ENCODE measurements around the gene LRAT. TPM values are rescaled to one million over a fixed set of nuclear protein-coding genes. Genes with fewer than 3 reads are reported as not detected.
"Not testable (repeated sequence)": the region's sequence is repeated elsewhere in the genome, so short reads cannot be mapped to it uniquely, and the experiment has no call there.

Gene LRAT
- total and polyA plus RNA-seq, 7 experiments from 2014 or later, result not detected

- H3K9me3 Mint-ChIP-seq, result peaks cover 0 to 1% (median 0%) of the 10 kb centered on the region in 11 donors
- Histone ChIP-seq H3K27ac (ENCODE audit: low read depth, low read length) (no peak overlapping the region), H3K9me3 (ENCODE audit: control insufficient read depth in 2 of 3, low read length in 3 of 3) (no peaks in the 10 kb centered on the region), H3K4me3 (ENCODE audit: low read length) (no peak overlapping the region), H3K27me3 (ENCODE audit: control insufficient read depth in 2 of 2, insufficient read depth in 2 of 2, low read length in 2 of 2) (no peaks in the 10 kb centered on the region), H3K36me3 (ENCODE audit: control insufficient read depth in 2 of 3, insufficient read depth in 3 of 3, low read length in 3 of 3) (no peaks in the 10 kb centered on the region), H3K4me1 (ENCODE audit: control insufficient read depth in 2 of 2, insufficient read depth in 2 of 2, low read length in 2 of 2) (no peaks in the 10 kb centered on the region)
- no peak for ATAC-seq
- no peaks in the 10 kb centered on the region for H3K36me3 Mint-ChIP-seq
- no peak overlapping the region for H3K4me3 Mint-ChIP-seq
- ChIA-PET CTCF (no interaction called here), POLR2A (no interaction called here)
- intact Hi-C loops (cut with micrococcal nuclease), result no loop called here
- H3K4me1 Mint-ChIP-seq, result peaks cover 0 to 16% (median 0%) of the 10 kb centered on the region in 7 donors
- no peak overlapping the region for H3K27ac Mint-ChIP-seq
- DNase-seq, result no peak
- peaks cover 0 to 41% (median 16%) of the 10 kb centered on the region in 5 donors for H3K27me3 Mint-ChIP-seq
Measured at GRCh38 chr4:154720123-154720522, 23.7 kb upstream of the LRAT start.

- POLR2A ChIA-PET, result no interaction called here
- H3K4me3 Mint-ChIP-seq, result no peak overlapping the region
- H3K4me1 ChIP-seq (ENCODE audit: control insufficient read depth in 2 of 2, insufficient read depth in 2 of 2, low read length in 2 of 2), result no peaks in the 10 kb centered on the region
- CTCF ChIA-PET, result no interaction called here
- ATAC-seq (no peak), DNase-seq (no peak)
- H3K4me3 ChIP-seq (ENCODE audit: low read length), result no peak overlapping the region
- peaks cover 0 to 38% (median 16%) of the 10 kb centered on the region in 5 donors for H3K27me3 Mint-ChIP-seq
- H3K4me1 Mint-ChIP-seq, result peaks cover 0 to 16% (median 0%) of the 10 kb centered on the region in 7 donors
- H3K9me3 ChIP-seq (ENCODE audit: control insufficient read depth in 2 of 3, low read length in 3 of 3), result no peaks in the 10 kb centered on the region
- H3K27me3 ChIP-seq (ENCODE audit: control insufficient read depth in 2 of 2, insufficient read depth in 2 of 2, low read length in 2 of 2), result no peaks in the 10 kb centered on the region
- H3K27ac Mint-ChIP-seq, result no peak overlapping the region
- H3K36me3 Mint-ChIP-seq, result no peaks in the 10 kb centered on the region
- H3K27ac ChIP-seq (ENCODE audit: low read depth, low read length), result no peak overlapping the region
- intact Hi-C loops (cut with micrococcal nuclease), result no loop called here
- H3K36me3 ChIP-seq (ENCODE audit: control insufficient read depth in 2 of 3, insufficient read depth in 3 of 3, low read length in 3 of 3), result no peaks in the 10 kb centered on the region
- peaks cover 0 to 1% (median 0%) of the 10 kb centered on the region in 11 donors for H3K9me3 Mint-ChIP-seq
Measured at GRCh38 chr4:154720618-154721267, 23.1 kb upstream of the LRAT start.

- H3K27me3 Mint-ChIP-seq, result peaks cover 3 to 36% (median 18%) of the 10 kb centered on the region in 5 donors
- CTCF ChIA-PET, result no interaction called here
- H3K36me3 Mint-ChIP-seq, result no peaks in the 10 kb centered on the region
- intact Hi-C loops (cut with micrococcal nuclease), result no loop called here
- Histone ChIP-seq H3K27ac (ENCODE audit: low read depth, low read length) (no peak overlapping the region), H3K4me3 (ENCODE audit: low read length) (no peak overlapping the region), H3K27me3 (ENCODE audit: control insufficient read depth in 2 of 2, insufficient read depth in 2 of 2, low read length in 2 of 2) (no peaks in the 10 kb centered on the region), H3K36me3 (ENCODE audit: control insufficient read depth in 2 of 3, insufficient read depth in 3 of 3, low read length in 3 of 3) (no peaks in the 10 kb centered on the region), H3K9me3 (ENCODE audit: control insufficient read depth in 2 of 3, low read length in 3 of 3) (no peaks in the 10 kb centered on the region), H3K4me1 (ENCODE audit: control insufficient read depth in 2 of 2, insufficient read depth in 2 of 2, low read length in 2 of 2) (no peaks in the 10 kb centered on the region)
- H3K9me3 Mint-ChIP-seq, result peaks cover 0 to 3% (median 0%) of the 10 kb centered on the region in 11 donors
- ATAC-seq (no peak), DNase-seq (no peak)
- no peak overlapping the region for H3K27ac Mint-ChIP-seq
- no peak overlapping the region for H3K4me3 Mint-ChIP-seq
- peaks cover 0 to 16% (median 0%) of the 10 kb centered on the region in 7 donors for H3K4me1 Mint-ChIP-seq
- POLR2A ChIA-PET, result no interaction called here
Measured at GRCh38 chr4:154722262-154722661, 21.5 kb upstream of the LRAT start.

- H3K4me1 ChIP-seq (ENCODE audit: control insufficient read depth in 2 of 2, insufficient read depth in 2 of 2, low read length in 2 of 2); POLR2A ChIA-PET; intact Hi-C loops (cut with micrococcal nuclease); H3K27ac Mint-ChIP-seq; DNase-seq; H3K9me3 ChIP-seq (ENCODE audit: control insufficient read depth in 2 of 3, low read length in 3 of 3); H3K9me3 Mint-ChIP-seq; H3K36me3 ChIP-seq (ENCODE audit: control insufficient read depth in 2 of 3, insufficient read depth in 3 of 3, low read length in 3 of 3); CTCF ChIA-PET; H3K4me3 Mint-ChIP-seq; H3K36me3 Mint-ChIP-seq; H3K27me3 ChIP-seq (ENCODE audit: control insufficient read depth in 2 of 2, insufficient read depth in 2 of 2, low read length in 2 of 2); ATAC-seq; H3K27ac ChIP-seq (ENCODE audit: low read depth, low read length); H3K4me3 ChIP-seq (ENCODE audit: low read length): not testable (repeated sequence)
- Mint-ChIP-seq H3K4me1 (peaks cover 0 to 16% (median 0%) of the 10 kb centered on the region in 7 donors), H3K27me3 (peaks cover 4 to 43% (median 18%) of the 10 kb centered on the region in 5 donors)
Measured at GRCh38 chr4:154723601-154724000, 20.2 kb upstream of the LRAT start.

- POLR2A ChIA-PET, result no interaction called here
- no peak for ATAC-seq
- no peaks in the 10 kb centered on the region for H3K36me3 ChIP-seq (ENCODE audit: control insufficient read depth in 2 of 3, insufficient read depth in 3 of 3, low read length in 3 of 3)
- no peaks in the 10 kb centered on the region for H3K4me1 ChIP-seq (ENCODE audit: control insufficient read depth in 2 of 2, insufficient read depth in 2 of 2, low read length in 2 of 2)
- H3K9me3 ChIP-seq (ENCODE audit: control insufficient read depth in 2 of 3, low read length in 3 of 3), result no peaks in the 10 kb centered on the region
- no peak overlapping the region for H3K27ac ChIP-seq (ENCODE audit: low read depth, low read length)
- Mint-ChIP-seq H3K9me3 (peaks cover 0 to 3% (median 0%) of the 10 kb centered on the region in 11 donors), H3K27me3 (peaks cover 4 to 38% (median 16%) of the 10 kb centered on the region in 5 donors), H3K4me1 (no peaks in the 10 kb centered on the region), H3K4me3 (no peak overlapping the region), H3K36me3 (no peaks in the 10 kb centered on the region), H3K27ac (no peak overlapping the region)
- CTCF ChIA-PET, result no interaction called here
- intact Hi-C loops (cut with micrococcal nuclease), result no loop called here
- no peaks in the 10 kb centered on the region for H3K27me3 ChIP-seq (ENCODE audit: control insufficient read depth in 2 of 2, insufficient read depth in 2 of 2, low read length in 2 of 2)
- DNase-seq, result no peak
- no peak overlapping the region for H3K4me3 ChIP-seq (ENCODE audit: low read length)
Measured at GRCh38 chr4:154727540-154727939, 16.3 kb upstream of the LRAT start.

GRCh38 chr4:154731756-154732155 lies 12.0 kb upstream of the LRAT start:
- Histone ChIP-seq H3K36me3 (ENCODE audit: control insufficient read depth in 2 of 3, insufficient read depth in 3 of 3, low read length in 3 of 3) (no peaks in the 10 kb centered on the region), H3K27ac (ENCODE audit: low read depth, low read length) (no peak overlapping the region), H3K4me1 (ENCODE audit: control insufficient read depth in 2 of 2, insufficient read depth in 2 of 2, low read length in 2 of 2) (no peaks in the 10 kb centered on the region), H3K4me3 (ENCODE audit: low read length) (no peak overlapping the region), H3K9me3 (ENCODE audit: control insufficient read depth in 2 of 3, low read length in 3 of 3) (no peaks in the 10 kb centered on the region), H3K27me3 (ENCODE audit: control insufficient read depth in 2 of 2, insufficient read depth in 2 of 2, low read length in 2 of 2) (no peaks in the 10 kb centered on the region)
- ATAC-seq (no peak), DNase-seq (no peak)
- H3K4me1 Mint-ChIP-seq, result no peaks in the 10 kb centered on the region
- no peak overlapping the region for H3K27ac Mint-ChIP-seq
- peaks cover 15 to 46% (median 28%) of the 10 kb centered on the region in 5 donors for H3K27me3 Mint-ChIP-seq
- no peaks in the 10 kb centered on the region for H3K9me3 Mint-ChIP-seq
- no peak overlapping the region for H3K4me3 Mint-ChIP-seq
- intact Hi-C loops (cut with micrococcal nuclease), result no loop called here
- no peaks in the 10 kb centered on the region for H3K36me3 Mint-ChIP-seq
- ChIA-PET CTCF (no interaction called here), POLR2A (no interaction called here)

GRCh38 chr4:154732669-154733068 lies 11.1 kb upstream of the LRAT start:
- Mint-ChIP-seq H3K9me3 (no peaks in the 10 kb centered on the region), H3K4me3 (no peak overlapping the region), H3K36me3 (no peaks in the 10 kb centered on the region), H3K27ac (no peak overlapping the region), H3K4me1 (no peaks in the 10 kb centered on the region), H3K27me3 (peaks cover 15 to 38% (median 24%) of the 10 kb centered on the region in 5 donors)
- Histone ChIP-seq H3K4me3 (ENCODE audit: low read length) (no peak overlapping the region), H3K27me3 (ENCODE audit: control insufficient read depth in 2 of 2, insufficient read depth in 2 of 2, low read length in 2 of 2) (no peaks in the 10 kb centered on the region), H3K9me3 (ENCODE audit: control insufficient read depth in 2 of 3, low read length in 3 of 3) (no peaks in the 10 kb centered on the region), H3K4me1 (ENCODE audit: control insufficient read depth in 2 of 2, insufficient read depth in 2 of 2, low read length in 2 of 2) (no peaks in the 10 kb centered on the region), H3K27ac (ENCODE audit: low read depth, low read length) (no peak overlapping the region), H3K36me3 (ENCODE audit: control insufficient read depth in 2 of 3, insufficient read depth in 3 of 3, low read length in 3 of 3) (no peaks in the 10 kb centered on the region)
- ATAC-seq, result no peak
- DNase-seq, result no peak
- ChIA-PET POLR2A (no interaction called here), CTCF (no interaction called here)
- intact Hi-C loops (cut with micrococcal nuclease), result no loop called here

Data from naive thymus-derived CD4-positive, alpha-beta T cell (primary cell).